LNCAP (cell line): ENCODE results near the gene MAGI2.

Experiments
- TF ChIP-seq, protein P1 (sequence below): fragments of 450-650 bp; IDR thresholded peaks from 2 replicates; pipeline ENCODE4 v1.5.1; 2017; ENCODE audit warnings: mild to moderate bottlenecking

Gene MAGI2

GRCh38 chr7:79257959-79258358 is 195.5 kb downstream of the MAGI2 start:
- TF ChIP-seq, protein P1, sequence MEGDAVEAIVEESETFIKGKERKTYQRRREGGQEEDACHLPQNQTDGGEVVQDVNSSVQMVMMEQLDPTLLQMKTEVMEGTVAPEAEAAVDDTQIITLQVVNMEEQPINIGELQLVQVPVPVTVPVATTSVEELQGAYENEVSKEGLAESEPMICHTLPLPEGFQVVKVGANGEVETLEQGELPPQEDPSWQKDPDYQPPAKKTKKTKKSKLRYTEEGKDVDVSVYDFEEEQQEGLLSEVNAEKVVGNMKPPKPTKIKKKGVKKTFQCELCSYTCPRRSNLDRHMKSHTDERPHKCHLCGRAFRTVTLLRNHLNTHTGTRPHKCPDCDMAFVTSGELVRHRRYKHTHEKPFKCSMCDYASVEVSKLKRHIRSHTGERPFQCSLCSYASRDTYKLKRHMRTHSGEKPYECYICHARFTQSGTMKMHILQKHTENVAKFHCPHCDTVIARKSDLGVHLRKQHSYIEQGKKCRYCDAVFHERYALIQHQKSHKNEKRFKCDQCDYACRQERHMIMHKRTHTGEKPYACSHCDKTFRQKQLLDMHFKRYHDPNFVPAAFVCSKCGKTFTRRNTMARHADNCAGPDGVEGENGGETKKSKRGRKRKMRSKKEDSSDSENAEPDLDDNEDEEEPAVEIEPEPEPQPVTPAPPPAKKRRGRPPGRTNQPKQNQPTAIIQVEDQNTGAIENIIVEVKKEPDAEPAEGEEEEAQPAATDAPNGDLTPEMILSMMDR = no peak

- TF ChIP-seq, protein P1 = no peak
Measured at GRCh38 chr7:79245623-79246249, 207.7 kb downstream of the MAGI2 start.

DNA sequence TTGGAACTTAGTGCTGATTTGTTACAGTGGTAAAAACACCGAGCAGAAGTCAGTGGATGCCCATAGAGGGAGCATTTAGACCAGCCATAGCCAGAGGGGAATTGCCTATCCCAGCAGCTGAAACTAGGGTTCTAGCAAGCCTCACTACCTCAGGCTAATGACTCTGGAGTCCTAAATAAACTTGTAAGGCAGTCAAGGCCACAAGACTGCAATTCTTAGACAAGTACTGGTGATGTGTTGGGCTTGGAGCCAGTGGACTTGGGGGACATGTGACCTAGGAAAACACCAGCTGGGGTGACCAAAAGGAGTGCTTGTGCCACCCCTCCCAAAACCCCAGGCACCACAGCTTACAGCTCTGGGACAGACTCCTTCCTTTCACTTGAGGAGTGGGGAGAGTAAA is 209.0 kb downstream of the MAGI2 start:
- TF ChIP-seq, protein P1 = no peak

DNA sequence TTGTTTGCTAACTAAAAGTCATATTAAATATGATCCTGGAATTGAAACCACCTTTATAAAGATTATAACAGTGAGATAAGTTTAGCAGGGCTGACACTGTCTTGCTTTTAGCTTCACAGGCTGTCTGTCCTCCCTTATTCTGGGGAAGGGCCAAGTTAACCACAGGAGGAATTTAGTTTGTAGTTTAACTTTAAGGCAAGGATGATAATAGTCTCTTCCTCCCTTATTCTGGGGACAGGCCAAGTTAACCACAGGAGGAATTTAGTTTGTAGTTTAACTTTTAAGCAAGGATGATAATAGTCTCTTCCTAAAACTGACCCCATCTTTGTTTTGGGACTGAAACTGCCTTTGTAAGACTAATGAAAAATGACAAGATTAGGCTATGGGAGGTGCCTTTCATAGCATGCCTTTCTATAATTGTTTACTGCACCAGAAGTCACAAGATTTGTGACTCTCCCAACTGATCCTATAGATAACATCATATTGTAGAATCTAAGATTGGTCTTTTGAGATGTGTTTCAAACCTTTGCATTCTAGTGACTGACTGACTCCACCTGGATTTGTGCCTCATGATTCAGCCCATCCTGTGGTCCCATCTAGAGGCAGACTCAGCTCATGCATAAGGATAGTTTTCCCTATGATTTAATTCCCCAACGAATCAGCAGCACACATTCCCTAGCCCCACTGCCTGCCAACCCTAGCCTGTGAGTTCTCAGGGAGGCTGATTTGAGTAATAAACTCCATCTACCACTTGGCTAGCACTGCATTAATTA is 212.0 kb downstream of the MAGI2 start:
- TF ChIP-seq, protein P1 = no peak

DNA sequence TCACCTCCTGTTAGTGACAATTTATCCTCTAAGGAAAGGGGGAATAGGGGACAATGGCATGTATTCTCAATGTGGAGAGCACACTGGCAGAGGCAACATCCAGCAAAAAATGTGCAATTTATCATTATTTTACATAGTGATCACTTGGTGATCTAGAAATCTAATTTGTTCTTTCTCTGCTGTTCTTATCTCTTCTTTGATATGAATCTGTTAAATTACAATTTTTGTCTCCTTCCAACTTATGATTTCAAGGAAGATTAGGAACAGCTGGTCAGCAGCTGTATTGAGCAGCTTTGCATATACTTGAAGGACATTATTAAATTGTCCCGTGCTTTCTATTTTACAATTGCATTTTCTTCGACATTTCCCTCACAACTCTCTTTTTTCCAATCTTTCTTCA is 213.1 kb downstream of the MAGI2 start:
- TF ChIP-seq, protein P1 = no peak

- TF ChIP-seq, protein P1 = no peak
Measured at GRCh38 chr7:79236352-79237028, 217.0 kb downstream of the MAGI2 start.

DNA sequence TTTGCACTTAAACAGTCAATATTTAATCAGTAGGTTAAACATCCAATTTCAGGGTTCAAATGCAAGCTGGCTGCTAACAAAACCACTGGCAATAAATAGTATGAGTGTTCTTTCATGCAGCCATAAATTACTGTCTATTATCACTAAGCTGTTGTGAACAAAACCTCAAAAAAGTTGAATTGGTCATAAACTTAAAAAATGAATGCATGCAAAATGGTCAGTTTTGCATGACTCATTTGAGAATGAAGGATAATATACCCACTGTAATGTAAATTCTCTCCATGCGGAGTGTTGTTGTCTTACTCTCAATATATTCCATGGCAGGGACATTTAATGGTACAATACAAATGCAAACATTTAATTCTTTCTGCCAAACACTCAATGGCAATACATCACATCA is 226.4 kb downstream of the MAGI2 start:
- TF ChIP-seq, protein P1 = no peak
